ENCODE measurements around the gene FRAS1. TPM values are rescaled to one million over a fixed set of nuclear protein-coding genes. Genes with fewer than 3 reads are reported as not detected.
A peak's percentile ranks its signal among the peaks of the same experiment; 100 is the strongest.

FRAS1 gene
- total and polyA plus RNA-seq, 2 donors (not counting 1 experiment from before 2014, with no cell fraction given): 0.03 to 0.12 TPM

DNA sequence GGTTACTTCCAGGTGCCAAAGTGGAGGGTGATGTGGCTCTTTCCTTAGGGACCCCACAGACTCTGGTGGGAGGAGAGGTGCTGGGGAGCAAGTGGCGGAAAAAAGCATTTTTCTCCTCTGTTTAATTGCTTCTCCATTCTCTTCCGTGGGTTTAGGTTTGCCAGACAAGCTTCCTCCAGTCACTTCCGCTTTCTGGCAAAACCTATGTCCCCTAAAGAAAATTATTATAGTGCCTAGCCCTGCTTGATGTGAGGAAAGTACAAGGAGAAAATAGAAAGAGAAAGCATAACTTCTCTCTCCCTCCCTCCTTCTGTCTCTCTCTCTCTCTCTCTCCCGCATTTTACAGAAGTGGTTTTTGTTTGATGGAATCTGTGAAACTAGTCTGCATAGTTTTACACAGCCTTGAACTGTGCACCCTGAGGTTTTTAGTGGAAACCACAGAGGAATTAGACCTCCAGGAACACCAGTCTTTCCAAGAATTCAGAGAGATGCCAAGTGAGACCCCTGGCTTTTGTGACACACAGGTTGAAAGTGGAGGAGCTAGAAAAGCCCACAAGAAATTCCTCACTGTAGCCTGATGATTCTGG, 263.3 kb downstream of the FRAS1 start:
- H3K27ac Mint-ChIP-seq: no peak overlapping the region
- Histone ChIP-seq H3K36me3 (replicated peaks in 1 of 2; ENCODE audit: control extremely low read depth in 1 of 2, control insufficient read depth in 1 of 2, extremely low read depth in 1 of 2, insufficient read depth in 2 of 2, low read length in 1 of 2) (no peaks in the 10 kb centered on the region), H3K4me2 (replicated peaks; ENCODE audit: low read depth, low read length, poor library complexity, severe bottlenecking) (peak overlapping the region; percentile 32), H3K4me1 (ENCODE audit: control insufficient read depth in 2 of 2, insufficient read depth in 2 of 2, low read length in 2 of 2) (peaks cover 4 to 9% of the 10 kb centered on the region in 2 donors), H3K27me3 (replicated peaks in 1 of 4; ENCODE audit: control extremely low read depth in 1 of 4, control insufficient read depth in 3 of 4, insufficient read depth in 4 of 4, low read length in 3 of 4) (peaks cover 0 to 8% (median 2%) of the 10 kb centered on the region in 4 experiments), H3K9me3 (ENCODE audit: control extremely low read depth in 1 of 3, control insufficient read depth in 2 of 3, insufficient read depth in 1 of 3, low read length in 2 of 3) (no peaks in the 10 kb centered on the region), H3K4me3 (ENCODE audit: control extremely low read depth in 1 of 5, extremely low read depth in 1 of 5, insufficient read depth in 1 of 5, low read depth in 2 of 5, low read length in 4 of 5) (no peak overlapping the region), H4K20me1 (ENCODE audit: control insufficient read depth, insufficient read depth, low read length, poor library complexity, severe bottlenecking) (no peaks in the 10 kb centered on the region), H3K9ac (ENCODE audit: low read length) (peak overlapping the region; percentile 7), H3K79me2 (ENCODE audit: control insufficient read depth, insufficient read depth, low read length) (no peaks in the 10 kb centered on the region), H3K27ac (ENCODE audit: low read length in 2 of 2) (no peak overlapping the region), H2AFZ (ENCODE audit: insufficient read depth, low read depth, low read length, poor library complexity, severe bottlenecking) (no peak overlapping the region)
- WGBS (ENCODE audit: insufficient coverage): no CpG with 5 or more reads among the region's 4 CpGs
- H3K4me3 Mint-ChIP-seq: no peak overlapping the region
- H3K4me1 Mint-ChIP-seq: peaks cover 6% of the 10 kb centered on the region
- ChIA-PET POLR2A (no interaction called here), CTCF (no interaction called here)
- ATAC-seq (ENCODE audit: low read depth): no peak
- TF ChIP-seq, protein P1, sequence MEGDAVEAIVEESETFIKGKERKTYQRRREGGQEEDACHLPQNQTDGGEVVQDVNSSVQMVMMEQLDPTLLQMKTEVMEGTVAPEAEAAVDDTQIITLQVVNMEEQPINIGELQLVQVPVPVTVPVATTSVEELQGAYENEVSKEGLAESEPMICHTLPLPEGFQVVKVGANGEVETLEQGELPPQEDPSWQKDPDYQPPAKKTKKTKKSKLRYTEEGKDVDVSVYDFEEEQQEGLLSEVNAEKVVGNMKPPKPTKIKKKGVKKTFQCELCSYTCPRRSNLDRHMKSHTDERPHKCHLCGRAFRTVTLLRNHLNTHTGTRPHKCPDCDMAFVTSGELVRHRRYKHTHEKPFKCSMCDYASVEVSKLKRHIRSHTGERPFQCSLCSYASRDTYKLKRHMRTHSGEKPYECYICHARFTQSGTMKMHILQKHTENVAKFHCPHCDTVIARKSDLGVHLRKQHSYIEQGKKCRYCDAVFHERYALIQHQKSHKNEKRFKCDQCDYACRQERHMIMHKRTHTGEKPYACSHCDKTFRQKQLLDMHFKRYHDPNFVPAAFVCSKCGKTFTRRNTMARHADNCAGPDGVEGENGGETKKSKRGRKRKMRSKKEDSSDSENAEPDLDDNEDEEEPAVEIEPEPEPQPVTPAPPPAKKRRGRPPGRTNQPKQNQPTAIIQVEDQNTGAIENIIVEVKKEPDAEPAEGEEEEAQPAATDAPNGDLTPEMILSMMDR (IDR thresholded peaks at IDR 0.05): no peak
- no peak for TF ChIP-seq EZH2 (IDR thresholded peaks at IDR 0.05; ENCODE audit: borderline replicate concordance, insufficient read depth, low read depth, low read length, poor library complexity, severe bottlenecking)
- no peak for DNase-seq
- intact Hi-C loops (cut with micrococcal nuclease): no loop called here
- no peaks in the 10 kb centered on the region for H3K9me3 Mint-ChIP-seq (ENCODE audit: insufficient read depth)
- H3K27me3 Mint-ChIP-seq: peaks cover 26% of the 10 kb centered on the region

DNA sequence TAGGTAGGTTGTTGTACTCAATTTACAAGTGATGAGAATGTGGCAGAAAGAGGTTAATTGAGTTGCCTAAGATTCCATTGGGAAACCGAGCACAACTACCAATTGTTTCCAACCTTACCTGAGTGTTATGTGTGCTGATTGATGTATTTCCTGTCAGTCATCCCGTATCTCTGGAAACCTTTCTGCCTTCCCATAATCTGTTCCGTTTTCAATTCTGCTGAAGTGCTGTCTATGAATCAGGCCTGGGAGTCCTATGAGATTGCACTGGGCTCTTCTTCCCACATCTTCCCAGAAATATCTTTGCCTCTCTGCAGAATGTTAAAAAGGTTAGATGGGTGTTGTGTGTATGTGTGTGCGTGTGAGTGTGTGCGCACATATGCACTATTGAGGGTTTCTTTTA, 264.9 kb downstream of the FRAS1 start:
- Histone ChIP-seq H3K27ac (ENCODE audit: low read length in 2 of 2) (no peak overlapping the region), H3K79me2 (ENCODE audit: control insufficient read depth, insufficient read depth, low read length) (no peaks in the 10 kb centered on the region), H3K4me2 (replicated peaks; ENCODE audit: low read depth, low read length, poor library complexity, severe bottlenecking) (no peak overlapping the region), H3K27me3 (replicated peaks in 1 of 4; ENCODE audit: control extremely low read depth in 1 of 4, control insufficient read depth in 3 of 4, insufficient read depth in 4 of 4, low read length in 3 of 4) (peaks cover 0 to 8% (median 2%) of the 10 kb centered on the region in 4 experiments), H4K20me1 (ENCODE audit: control insufficient read depth, insufficient read depth, low read length, poor library complexity, severe bottlenecking) (no peaks in the 10 kb centered on the region), H3K9me3 (ENCODE audit: control extremely low read depth in 1 of 3, control insufficient read depth in 2 of 3, insufficient read depth in 1 of 3, low read length in 2 of 3) (no peaks in the 10 kb centered on the region), H3K36me3 (replicated peaks in 1 of 2; ENCODE audit: control extremely low read depth in 1 of 2, control insufficient read depth in 1 of 2, extremely low read depth in 1 of 2, insufficient read depth in 2 of 2, low read length in 1 of 2) (no peaks in the 10 kb centered on the region), H2AFZ (ENCODE audit: insufficient read depth, low read depth, low read length, poor library complexity, severe bottlenecking) (no peak overlapping the region), H3K4me1 (ENCODE audit: control insufficient read depth in 2 of 2, insufficient read depth in 2 of 2, low read length in 2 of 2) (peaks cover 4 to 9% of the 10 kb centered on the region in 2 donors), H3K4me3 (ENCODE audit: control extremely low read depth in 1 of 5, extremely low read depth in 1 of 5, insufficient read depth in 1 of 5, low read depth in 2 of 5, low read length in 4 of 5) (no peak overlapping the region), H3K9ac (ENCODE audit: low read length) (no peak overlapping the region)
- ChIA-PET POLR2A (no interaction called here), CTCF (interaction anchor here (0.7 kb wide), 1 partner anchor 68 kb away, joined by 3 read pairs; no protein-coding TSS in a partner anchor)
- Mint-ChIP-seq H3K9me3 (ENCODE audit: insufficient read depth) (no peaks in the 10 kb centered on the region), H3K4me1 (peaks cover 6% of the 10 kb centered on the region), H3K27ac (no peak overlapping the region), H3K27me3 (peaks cover 24% of the 10 kb centered on the region), H3K4me3 (no peak overlapping the region)
- ATAC-seq (ENCODE audit: low read depth) (no peak), DNase-seq (no peak)
- intact Hi-C loops (cut with micrococcal nuclease): no loop called here
- no CpG with 5 or more reads among the region's 5 CpGs for WGBS (ENCODE audit: insufficient coverage)
- TF ChIP-seq EZH2 (IDR thresholded peaks at IDR 0.05; ENCODE audit: borderline replicate concordance, insufficient read depth, low read depth, low read length, poor library complexity, severe bottlenecking): no peak
- TF ChIP-seq, protein P1 (IDR thresholded peaks at IDR 0.05): no peak
